Neural cell (in vitro differentiated cells): Measurements from ENCODE around the gene MANBA. TPM values are rescaled to one million over a fixed set of nuclear protein-coding genes. Genes with fewer than 3 reads are reported as not detected.

Experiments
- H2AFZ ChIP-seq: fragments of 200-600, 300-800 bp; sonication (generic), shearing (Covaris generic); 2 replicates; pipeline ENCODE4 v1.6.0; 2014; ENCODE audit warnings: low read depth, mild to moderate bottlenecking, antibody characterized with exemption, low read length, moderate library complexity
- H3F3A ChIP-seq: fragments of 200-600 bp; shearing (Covaris generic); 2 replicates; pipeline ENCODE4 v1.6.1; 2016; ENCODE audit warnings: mild to moderate bottlenecking, moderate library complexity, mixed read lengths, antibody characterized with exemption, low read length; ENCODE audit not compliant: insufficient read depth, poor library complexity, severe bottlenecking
- H3K27ac ChIP-seq: fragments of 200-600, 300-800 bp; sonication (generic), shearing (Covaris generic); 2 replicates; pipeline ENCODE4 v1.5.1; 2014; ENCODE audit warnings: mild to moderate bottlenecking, low read length, moderate library complexity
- H3K27me3 ChIP-seq: fragments of 300-800, 200-600 bp; sonication (generic), shearing (Covaris generic); 2 replicates; pipeline ENCODE4 v1.6.0; 2014; ENCODE audit warnings: mild to moderate bottlenecking, low read depth, low read length, moderate library complexity; ENCODE audit not compliant: insufficient read depth
- H3K36me3 ChIP-seq: fragments of 300-800, 200-600 bp; sonication (generic), shearing (Covaris generic); 2 replicates; pipeline ENCODE4 v1.5.1; 2014; ENCODE audit warnings: mild to moderate bottlenecking, antibody characterized with exemption, low read length, moderate library complexity; ENCODE audit not compliant: insufficient read depth
- H3K4me2 ChIP-seq: fragments of 300-800, 200-600 bp; sonication (generic), shearing (Covaris generic); 2 replicates; pipeline ENCODE4 v1.6.0; 2014; ENCODE audit warnings: mild to moderate bottlenecking, low read length
- H3K4me3 ChIP-seq: fragments of 300-800, 200-600 bp; sonication (generic), shearing (Covaris generic); 2 replicates; pipeline ENCODE4 v1.5.1; 2014; ENCODE audit warnings: mild to moderate bottlenecking, low read length, moderate library complexity
- H3K79me2 ChIP-seq: fragments of 200-600 bp; shearing (Covaris generic); replicated peaks from 2 replicates; pipeline ENCODE4 v1.6.0; 2014; ENCODE audit warnings: mild to moderate bottlenecking, low read length, moderate library complexity; ENCODE audit not compliant: insufficient read depth
- H3K9ac ChIP-seq: fragments of 300-800, 200-600 bp; sonication (generic), shearing (Covaris generic); 2 replicates; pipeline ENCODE4 v1.6.1; 2016; ENCODE audit warnings: mild to moderate bottlenecking, low read length, mixed read lengths
- H3K9me2 ChIP-seq: fragments of 200-600 bp; shearing (Covaris generic); 2 replicates; pipeline ENCODE4 v1.6.1; 2016; ENCODE audit warnings: mild to moderate bottlenecking, low read length, mixed read lengths; ENCODE audit not compliant: insufficient read depth
- H3K9me3 ChIP-seq: fragments of 200-600, 300-800 bp; sonication (generic), shearing (Covaris generic); 2 replicates; pipeline ENCODE4 v1.6.1; 2016; ENCODE audit warnings: mild to moderate bottlenecking, mixed run types, low read length, moderate library complexity, mixed read lengths
- H4K20me1 ChIP-seq: fragments of 200-600 bp; shearing (Covaris generic); 2 replicates; pipeline ENCODE4 v1.6.1; 2016; ENCODE audit warnings: mild to moderate bottlenecking, mixed run types; ENCODE audit not compliant: insufficient read depth
- EP300 ChIP-seq: fragments of 450-650 bp; conservative IDR thresholded peaks from 2 replicates; pipeline ENCODE4 v1.6.1; 2014; ENCODE audit warnings: antibody characterized with exemption, mild to moderate bottlenecking, moderate library complexity; ENCODE audit not compliant: poor library complexity, severe bottlenecking
- EZH2 ChIP-seq: fragments of 200-600, 300-800 bp; shearing (Covaris generic), sonication (generic); IDR thresholded peaks from 2 replicates; pipeline ENCODE4 v1.6.1; 2014; ENCODE audit warnings: antibody characterized with exemption, low read length, borderline replicate concordance, mild to moderate bottlenecking; ENCODE audit not compliant: insufficient read depth, poor library complexity, severe bottlenecking
- MXI1 ChIP-seq: fragments of 450-650 bp; conservative IDR thresholded peaks from 2 replicates; pipeline ENCODE4 v1.6.1; 2014; ENCODE audit warnings: antibody characterized with exemption, mild to moderate bottlenecking; ENCODE audit not compliant: poor library complexity, severe bottlenecking
- POLR2AphosphoS5 ChIP-seq: IDR thresholded peaks from 2 replicates; pipeline ENCODE4 v1.6.1; 2012
- RAD21 ChIP-seq: fragments of 450-650 bp; conservative IDR thresholded peaks from 2 replicates; pipeline ENCODE4 v1.6.1; 2014; ENCODE audit warnings: antibody characterized with exemption, mild to moderate bottlenecking, moderate library complexity
- SMC3 ChIP-seq: fragments of 450-650 bp; conservative IDR thresholded peaks from 2 replicates; pipeline ENCODE4 v1.6.1; 2014; ENCODE audit warnings: antibody characterized with exemption, mild to moderate bottlenecking, moderate library complexity; ENCODE audit not compliant: poor library complexity
- TAF1 ChIP-seq: IDR thresholded peaks from 2 replicates; pipeline ENCODE4 v1.6.1; 2012; ENCODE audit warnings: low read depth
- polyA plus RNA-seq: library from polyadenylated mRNA; depleted of rRNA; stranded (reverse); fragments of >200 nt; gene quantifications from 2 replicates; pipeline ENCODE4 v1.2.3, GENCODE V29; 2014
- TF ChIP-seq, protein P1 (sequence below): fragments of 450-650 bp; IDR thresholded peaks from 2 replicates; pipeline ENCODE4 v1.5.1; 2014; ENCODE audit warnings: antibody characterized with exemption, mild to moderate bottlenecking, moderate library complexity; ENCODE audit not compliant: poor library complexity, severe bottlenecking
- TF ChIP-seq, protein P2 (sequence below): IDR thresholded peaks from 2 replicates; pipeline ENCODE4 v1.6.1; 2012; ENCODE audit warnings: borderline replicate concordance

Gene MANBA
- polyA plus RNA-seq, 1 donor from 2014 or later, result 43.8 TPM

- Histone ChIP-seq H3F3A (peaks cover 7% of the 10 kb centered on the region), H3K9me3 (no peaks in the 10 kb centered on the region), H3K4me2 (no peak overlapping the region), H3K9me2 (no peaks in the 10 kb centered on the region), H3K79me2 (peaks cover 22% of the 10 kb centered on the region), H3K27ac (no peak overlapping the region), H3K36me3 (no peaks in the 10 kb centered on the region), H2AFZ (no peak overlapping the region), H3K27me3 (no peaks in the 10 kb centered on the region), H3K9ac (no peak overlapping the region), H3K4me3 (peak overlapping the region; percentile 4), H4K20me1 (no peaks in the 10 kb centered on the region)
- TF ChIP-seq POLR2AphosphoS5, result no peak
- no peak for TF ChIP-seq SMC3
Observed at GRCh38 chr4:102757681-102758080, 3.1 kb downstream of the MANBA start.

GRCh38 chr4:102754044-102754443 is 6.7 kb downstream of the MANBA start:
- Histone ChIP-seq H3K79me2 (peaks cover 15% of the 10 kb centered on the region), H3K4me3 (no peak overlapping the region), H3K27ac (no peak overlapping the region), H2AFZ (no peak overlapping the region), H3K4me2 (no peak overlapping the region), H3K9ac (no peak overlapping the region), H3K9me3 (no peaks in the 10 kb centered on the region), H3K36me3 (no peaks in the 10 kb centered on the region), H4K20me1 (no peaks in the 10 kb centered on the region), H3K27me3 (no peaks in the 10 kb centered on the region), H3K9me2 (no peaks in the 10 kb centered on the region), H3F3A (no peaks in the 10 kb centered on the region)
- TF ChIP-seq RAD21 (no peak), TAF1 (no peak), EZH2 (no peak), EP300 (no peak), SMC3 (no peak), POLR2AphosphoS5 (no peak), MXI1 (no peak)
- TF ChIP-seq, protein P1, sequence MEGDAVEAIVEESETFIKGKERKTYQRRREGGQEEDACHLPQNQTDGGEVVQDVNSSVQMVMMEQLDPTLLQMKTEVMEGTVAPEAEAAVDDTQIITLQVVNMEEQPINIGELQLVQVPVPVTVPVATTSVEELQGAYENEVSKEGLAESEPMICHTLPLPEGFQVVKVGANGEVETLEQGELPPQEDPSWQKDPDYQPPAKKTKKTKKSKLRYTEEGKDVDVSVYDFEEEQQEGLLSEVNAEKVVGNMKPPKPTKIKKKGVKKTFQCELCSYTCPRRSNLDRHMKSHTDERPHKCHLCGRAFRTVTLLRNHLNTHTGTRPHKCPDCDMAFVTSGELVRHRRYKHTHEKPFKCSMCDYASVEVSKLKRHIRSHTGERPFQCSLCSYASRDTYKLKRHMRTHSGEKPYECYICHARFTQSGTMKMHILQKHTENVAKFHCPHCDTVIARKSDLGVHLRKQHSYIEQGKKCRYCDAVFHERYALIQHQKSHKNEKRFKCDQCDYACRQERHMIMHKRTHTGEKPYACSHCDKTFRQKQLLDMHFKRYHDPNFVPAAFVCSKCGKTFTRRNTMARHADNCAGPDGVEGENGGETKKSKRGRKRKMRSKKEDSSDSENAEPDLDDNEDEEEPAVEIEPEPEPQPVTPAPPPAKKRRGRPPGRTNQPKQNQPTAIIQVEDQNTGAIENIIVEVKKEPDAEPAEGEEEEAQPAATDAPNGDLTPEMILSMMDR, result no peak
- TF ChIP-seq, protein P2, sequence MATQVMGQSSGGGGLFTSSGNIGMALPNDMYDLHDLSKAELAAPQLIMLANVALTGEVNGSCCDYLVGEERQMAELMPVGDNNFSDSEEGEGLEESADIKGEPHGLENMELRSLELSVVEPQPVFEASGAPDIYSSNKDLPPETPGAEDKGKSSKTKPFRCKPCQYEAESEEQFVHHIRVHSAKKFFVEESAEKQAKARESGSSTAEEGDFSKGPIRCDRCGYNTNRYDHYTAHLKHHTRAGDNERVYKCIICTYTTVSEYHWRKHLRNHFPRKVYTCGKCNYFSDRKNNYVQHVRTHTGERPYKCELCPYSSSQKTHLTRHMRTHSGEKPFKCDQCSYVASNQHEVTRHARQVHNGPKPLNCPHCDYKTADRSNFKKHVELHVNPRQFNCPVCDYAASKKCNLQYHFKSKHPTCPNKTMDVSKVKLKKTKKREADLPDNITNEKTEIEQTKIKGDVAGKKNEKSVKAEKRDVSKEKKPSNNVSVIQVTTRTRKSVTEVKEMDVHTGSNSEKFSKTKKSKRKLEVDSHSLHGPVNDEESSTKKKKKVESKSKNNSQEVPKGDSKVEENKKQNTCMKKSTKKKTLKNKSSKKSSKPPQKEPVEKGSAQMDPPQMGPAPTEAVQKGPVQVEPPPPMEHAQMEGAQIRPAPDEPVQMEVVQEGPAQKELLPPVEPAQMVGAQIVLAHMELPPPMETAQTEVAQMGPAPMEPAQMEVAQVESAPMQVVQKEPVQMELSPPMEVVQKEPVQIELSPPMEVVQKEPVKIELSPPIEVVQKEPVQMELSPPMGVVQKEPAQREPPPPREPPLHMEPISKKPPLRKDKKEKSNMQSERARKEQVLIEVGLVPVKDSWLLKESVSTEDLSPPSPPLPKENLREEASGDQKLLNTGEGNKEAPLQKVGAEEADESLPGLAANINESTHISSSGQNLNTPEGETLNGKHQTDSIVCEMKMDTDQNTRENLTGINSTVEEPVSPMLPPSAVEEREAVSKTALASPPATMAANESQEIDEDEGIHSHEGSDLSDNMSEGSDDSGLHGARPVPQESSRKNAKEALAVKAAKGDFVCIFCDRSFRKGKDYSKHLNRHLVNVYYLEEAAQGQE, result no peak

GRCh38 chr4:102751941-102752340 is 8.8 kb downstream of the MANBA start:
- Histone ChIP-seq H3K36me3 (no peaks in the 10 kb centered on the region), H3K79me2 (peaks cover 3% of the 10 kb centered on the region), H4K20me1 (no peaks in the 10 kb centered on the region), H3F3A (no peaks in the 10 kb centered on the region), H3K9me2 (no peaks in the 10 kb centered on the region), H3K9ac (no peak overlapping the region), H3K4me2 (no peak overlapping the region), H2AFZ (no peak overlapping the region), H3K9me3 (no peaks in the 10 kb centered on the region), H3K27me3 (no peaks in the 10 kb centered on the region), H3K27ac (no peak overlapping the region), H3K4me3 (no peak overlapping the region)
- TF ChIP-seq, protein P2, result no peak
- no peak for TF ChIP-seq SMC3
- TF ChIP-seq, protein P1, result no peak
- no peak for TF ChIP-seq RAD21
- no peak for TF ChIP-seq TAF1
- no peak for TF ChIP-seq POLR2AphosphoS5
